Liver (tissue), 3 donors: ENCODE data around the gene SOX5.
"Not testable (repeated sequence)": the region's sequence is repeated elsewhere in the genome, so short reads cannot be mapped to it uniquely, and the experiment has no call there.

Source experiments
- CTCF ChIP-seq: fragments of 150-350 bp; IDR thresholded peaks from 2 replicates; pipeline ENCODE4 v1.5.1; 2017; ENCODE audit warnings: improper control_type of control experiment, low read depth, low read length; ENCODE audit not compliant: missing input control
- FOXA1 ChIP-seq: IDR thresholded peaks from 2 replicates; pipeline ENCODE4 v1.6.1; 2016; ENCODE audit warnings: antibody characterized with exemption
- FOXA2 ChIP-seq: IDR thresholded peaks from 2 replicates; pipeline ENCODE4 v1.6.1; 2016; ENCODE audit warnings: antibody characterized with exemption
- MAX ChIP-seq: IDR thresholded peaks from 2 replicates; pipeline ENCODE4 v1.6.1; 2016; ENCODE audit warnings: antibody characterized with exemption
- RAD21 ChIP-seq, 2 donors: IDR thresholded peaks; 2 replicates each; pipeline ENCODE4 v1.6.1; 2016; ENCODE audit warnings: antibody characterized with exemption in 2 of 2, mild to moderate bottlenecking in 2 of 2
- REST ChIP-seq: IDR thresholded peaks from 2 replicates; pipeline ENCODE4 v1.6.1; 2016; ENCODE audit warnings: antibody characterized with exemption, mild to moderate bottlenecking
- SP1 ChIP-seq: IDR thresholded peaks from 2 replicates; pipeline ENCODE4 v1.6.1; 2018; ENCODE audit warnings: antibody characterized with exemption, mild to moderate bottlenecking
- TAF1 ChIP-seq: conservative IDR thresholded peaks from 2 replicates; pipeline ENCODE4 v1.6.1; 2016; ENCODE audit warnings: antibody characterized with exemption, mild to moderate bottlenecking
- YY1 ChIP-seq: IDR thresholded peaks from 2 replicates; pipeline ENCODE4 v1.6.1; 2016; ENCODE audit warnings: antibody characterized with exemption, mild to moderate bottlenecking
- donor health status: healthy.
- donor health status: healthy.

- TF ChIP-seq CTCF; SP1; YY1; MAX; FOXA1; TAF1; REST; RAD21 (IDR thresholded peaks at IDR 0.05); FOXA2: not testable (repeated sequence)
These were observed 443.7 kb downstream of the SOX5 start for GRCh38 chr12:23505736-23506135.
